GM15510 (cell line): ENCODE results near the gene GPATCH4.
A peak's percentile ranks its signal among the peaks of the same experiment; 100 is the strongest.

Source experiments
- POLR2A ChIP-seq: IDR thresholded peaks from 3 replicates; pipeline ENCODE4 v1.6.1; 2011; ENCODE audit warnings: borderline replicate concordance; ENCODE audit not compliant: insufficient read length; ENCODE audit errors: extremely low read depth

Gene GPATCH4

DNA sequence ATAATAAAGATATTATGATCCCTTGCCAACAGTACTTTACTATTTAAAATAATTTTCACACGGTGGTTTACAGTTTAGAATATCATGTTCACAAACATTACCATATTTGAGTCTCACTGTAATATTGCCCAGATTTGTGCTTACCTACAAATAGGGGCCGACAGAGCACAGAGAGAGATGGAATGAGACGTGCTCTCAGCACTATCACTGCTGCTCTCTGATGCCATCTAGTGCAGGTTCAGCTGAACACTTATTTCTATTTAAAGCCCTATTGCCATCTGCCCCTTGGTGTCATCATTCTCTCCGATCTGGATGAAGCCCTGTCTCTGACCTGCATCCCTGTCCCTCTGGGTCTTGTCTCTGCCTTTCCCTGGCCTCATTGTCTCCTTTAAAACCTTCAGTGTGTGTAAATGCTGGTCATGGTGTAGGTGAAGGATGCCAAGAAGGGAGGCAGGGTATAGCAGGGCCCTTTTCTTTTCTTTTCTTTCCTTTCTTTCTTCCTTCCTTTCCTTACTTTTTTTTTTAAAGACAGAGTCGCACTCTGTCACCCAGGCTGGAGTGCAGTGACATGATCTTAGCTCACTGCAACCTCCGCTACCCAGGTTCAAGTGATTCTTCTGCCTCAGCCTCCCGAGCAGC, 6.9 kb upstream of the GPATCH4 start:
- TF ChIP-seq POLR2A: no peak

DNA sequence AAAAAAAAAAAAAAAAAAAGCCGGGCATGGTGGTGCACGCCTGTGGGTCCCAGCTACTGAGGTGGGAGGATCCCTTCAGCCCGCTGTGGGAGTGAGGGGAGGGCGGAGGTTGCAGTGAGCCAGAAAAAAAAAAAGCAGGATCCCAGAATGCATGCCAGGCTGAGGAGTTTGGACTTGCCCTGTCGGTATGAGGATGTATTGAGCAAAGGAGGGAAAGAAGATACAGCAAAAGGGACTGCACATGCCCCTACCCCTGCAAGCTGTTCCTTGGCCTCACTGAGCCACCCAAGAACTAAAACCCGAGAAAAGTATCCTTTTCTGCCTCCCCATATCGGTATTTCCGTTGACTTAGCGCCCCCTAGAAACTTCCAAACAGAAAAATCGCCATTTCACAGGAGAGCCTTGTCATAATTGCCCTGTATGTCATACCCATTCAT, 1.3 kb upstream of the GPATCH4 start:
- TF ChIP-seq POLR2A: no peak

DNA sequence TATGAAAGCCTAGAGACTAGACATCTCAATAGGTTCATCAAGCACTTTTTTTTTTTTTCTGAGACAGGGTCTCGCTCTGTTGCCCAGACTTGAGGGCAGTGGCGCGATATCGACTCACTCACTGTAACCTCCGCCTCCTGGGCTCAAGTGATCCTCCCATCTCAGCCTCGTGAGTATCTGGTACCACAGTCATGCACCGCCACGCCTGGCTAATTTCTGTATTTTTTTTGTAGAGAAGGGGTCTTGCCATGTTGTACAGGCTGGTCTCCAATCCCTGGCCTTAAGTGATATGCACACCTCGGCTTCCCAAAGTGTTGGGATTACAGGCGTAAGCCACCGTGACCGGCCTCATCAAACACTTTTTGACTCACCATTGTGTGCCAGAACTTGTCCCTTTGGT, 613 bp upstream of the GPATCH4 start:
- TF ChIP-seq POLR2A: no peak

DNA sequence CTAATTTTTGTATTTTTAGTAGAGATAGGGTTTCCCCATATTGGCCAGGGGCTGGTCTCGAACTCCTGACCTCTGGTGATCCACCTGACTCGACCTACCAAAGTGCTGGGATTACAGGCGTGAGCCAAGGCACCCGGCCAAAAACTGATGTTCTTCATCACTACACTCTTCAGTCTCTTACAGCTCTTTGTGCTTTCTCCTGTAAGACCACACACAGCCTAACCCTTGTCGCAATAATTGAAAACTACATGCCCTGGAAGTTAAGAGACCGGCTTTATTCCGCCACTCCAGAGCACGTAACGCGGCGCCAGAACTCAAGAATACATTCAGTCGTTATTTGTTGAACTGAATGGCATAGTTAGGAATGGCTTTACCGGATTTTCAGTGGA, 552 bp downstream of the GPATCH4 start:
- no peak for TF ChIP-seq POLR2A

DNA sequence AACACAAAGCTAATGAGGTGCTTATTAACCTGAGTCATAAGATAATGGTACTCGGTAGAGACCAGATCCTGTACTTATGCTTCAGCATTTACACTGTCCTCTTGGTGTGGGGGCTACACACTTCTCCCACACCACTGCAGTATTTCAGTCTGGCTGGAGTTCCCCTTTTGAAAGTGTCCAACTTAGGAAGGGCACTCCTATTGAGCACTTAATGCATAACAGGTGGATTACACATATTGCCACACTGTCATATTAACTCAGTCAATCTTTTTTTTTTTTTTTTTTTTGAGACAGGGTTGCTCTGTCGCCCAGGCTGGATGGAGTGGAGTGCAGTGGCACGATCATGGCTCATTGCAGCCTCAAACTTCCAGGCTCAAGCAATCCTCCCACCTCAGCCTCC, 1.5 kb downstream of the GPATCH4 start:
- no peak for TF ChIP-seq POLR2A

DNA sequence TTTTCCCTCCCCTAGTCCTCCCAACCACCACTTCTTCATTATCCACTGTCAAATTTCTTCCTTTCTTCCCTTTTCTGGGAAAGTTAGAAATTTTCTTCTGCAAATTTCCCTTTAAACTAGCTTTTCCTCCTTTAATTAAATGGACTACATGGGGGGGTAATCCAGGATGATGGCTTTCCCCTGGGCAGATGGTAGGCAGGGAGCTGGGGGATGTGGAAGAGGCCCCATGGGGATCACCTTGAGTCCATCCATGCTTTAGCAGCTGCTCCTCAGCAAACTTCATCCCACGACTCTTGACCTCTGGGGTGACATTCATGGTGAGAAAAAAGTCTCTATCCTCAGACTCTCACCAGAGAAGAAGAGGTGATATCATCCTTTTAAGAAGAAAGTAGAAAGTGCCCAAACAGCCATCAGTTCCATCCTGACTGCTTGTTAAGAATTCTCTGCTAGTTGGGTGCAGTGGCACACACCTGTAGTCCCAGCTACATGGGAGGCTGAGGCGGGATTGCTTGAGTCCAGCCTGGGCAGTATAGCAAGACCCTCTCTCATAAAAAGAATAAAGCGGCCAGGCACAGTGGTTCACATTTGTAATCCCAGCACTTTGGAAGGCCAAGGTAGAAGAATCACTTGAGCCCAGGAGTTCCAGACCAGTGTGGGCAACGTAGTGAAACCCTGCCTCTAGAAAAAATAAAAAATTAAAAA, 2.4 kb downstream of the GPATCH4 start:
- no peak for TF ChIP-seq POLR2A

DNA sequence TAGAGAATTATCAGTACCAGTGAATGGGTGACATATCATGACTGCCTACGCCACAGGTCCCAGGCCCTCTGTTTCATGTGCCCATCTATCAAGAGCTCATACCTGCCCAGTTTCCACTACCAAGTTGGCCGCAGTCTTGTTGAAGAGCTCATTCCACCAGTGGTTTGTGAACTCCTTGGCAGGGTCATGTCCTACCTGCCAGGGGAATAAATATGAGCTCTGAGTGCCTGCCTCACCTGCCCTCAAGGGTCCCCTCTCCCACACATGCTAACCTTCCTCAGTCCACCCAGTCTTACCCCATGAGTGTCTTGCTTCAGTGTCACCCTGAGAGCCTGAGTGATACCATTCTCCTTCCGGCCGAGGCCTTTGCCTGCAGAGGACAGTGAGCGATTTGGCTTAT, 3.2 kb downstream of the GPATCH4 start:
- no peak for TF ChIP-seq POLR2A

DNA sequence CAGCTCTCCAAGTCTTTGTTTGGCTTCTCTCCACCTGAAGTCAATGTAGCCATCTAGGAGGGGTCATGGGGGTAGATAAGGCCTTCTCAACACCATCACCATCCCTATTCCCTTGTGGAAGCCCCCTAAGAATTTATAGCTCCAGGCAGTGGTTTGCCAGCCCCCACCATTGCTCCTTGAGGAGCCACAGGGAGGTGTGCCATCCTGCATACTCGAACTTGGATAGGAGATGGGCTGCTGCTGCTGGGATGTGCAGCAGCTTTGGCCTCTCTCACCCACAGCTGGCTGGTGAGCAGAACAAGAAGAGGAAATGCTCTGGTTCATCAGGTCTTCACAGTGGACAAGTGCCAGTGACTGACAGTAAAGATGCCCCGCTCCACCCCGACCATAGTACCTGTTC, 4.9 kb downstream of the GPATCH4 start:
- no peak for TF ChIP-seq POLR2A

DNA sequence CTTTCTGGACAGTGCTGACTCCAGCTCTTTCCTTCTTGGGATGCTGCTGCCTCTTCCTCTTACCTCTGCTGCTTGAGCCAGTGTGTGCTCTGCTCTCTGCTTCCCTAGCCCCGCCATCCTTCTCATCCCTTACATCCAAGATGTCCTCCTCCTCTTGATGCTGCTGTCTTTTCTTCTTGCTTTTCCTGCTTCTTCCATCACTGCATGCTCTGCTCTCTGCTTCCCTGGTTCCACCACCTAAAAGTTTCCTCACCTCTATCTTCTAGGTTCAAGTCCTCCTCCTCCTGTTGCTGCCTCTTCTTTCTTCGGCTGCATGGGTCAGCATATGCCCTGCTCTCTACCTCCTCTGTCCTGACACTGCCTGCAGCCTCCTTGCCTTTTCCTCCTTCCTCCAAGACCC, 6.3 kb downstream of the GPATCH4 start:
- no peak for TF ChIP-seq POLR2A

DNA sequence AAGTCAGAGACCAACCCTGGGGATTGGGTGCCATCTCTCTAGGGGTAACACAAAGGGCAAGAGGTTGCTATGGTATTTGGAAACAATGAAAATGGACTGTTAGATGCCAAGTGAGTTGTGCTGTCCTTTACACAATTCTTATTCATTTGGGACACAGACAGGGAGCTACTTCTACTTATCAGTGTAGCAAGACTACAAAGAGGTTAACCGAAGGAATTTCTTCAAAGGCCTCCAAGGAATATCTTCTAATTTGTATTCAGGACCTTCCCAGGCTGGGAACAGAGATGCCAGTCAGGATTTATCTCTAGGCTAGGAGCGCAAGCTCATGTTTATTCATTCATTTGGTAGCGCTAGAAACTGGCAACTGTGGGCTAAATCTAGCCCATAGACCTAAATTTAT, 7.1 kb downstream of the GPATCH4 start:
- TF ChIP-seq POLR2A: no peak

DNA sequence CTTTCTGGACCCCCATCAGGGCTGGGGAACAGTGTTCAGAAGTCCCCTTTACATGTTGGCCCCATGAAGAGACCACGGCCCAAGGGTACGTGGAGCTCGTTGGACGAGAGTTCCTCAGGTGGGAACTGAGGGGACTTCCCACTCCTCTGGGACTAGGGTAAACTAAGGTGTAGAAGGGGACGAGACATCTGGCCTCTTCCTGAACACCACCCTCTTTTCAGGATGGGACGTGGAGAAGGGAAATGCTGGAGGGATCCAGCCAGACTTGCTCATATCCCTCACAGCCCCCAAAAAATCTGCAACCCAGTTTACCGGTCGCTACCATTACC, 7.7 kb downstream of the GPATCH4 start:
- TF ChIP-seq POLR2A: no peak

DNA sequence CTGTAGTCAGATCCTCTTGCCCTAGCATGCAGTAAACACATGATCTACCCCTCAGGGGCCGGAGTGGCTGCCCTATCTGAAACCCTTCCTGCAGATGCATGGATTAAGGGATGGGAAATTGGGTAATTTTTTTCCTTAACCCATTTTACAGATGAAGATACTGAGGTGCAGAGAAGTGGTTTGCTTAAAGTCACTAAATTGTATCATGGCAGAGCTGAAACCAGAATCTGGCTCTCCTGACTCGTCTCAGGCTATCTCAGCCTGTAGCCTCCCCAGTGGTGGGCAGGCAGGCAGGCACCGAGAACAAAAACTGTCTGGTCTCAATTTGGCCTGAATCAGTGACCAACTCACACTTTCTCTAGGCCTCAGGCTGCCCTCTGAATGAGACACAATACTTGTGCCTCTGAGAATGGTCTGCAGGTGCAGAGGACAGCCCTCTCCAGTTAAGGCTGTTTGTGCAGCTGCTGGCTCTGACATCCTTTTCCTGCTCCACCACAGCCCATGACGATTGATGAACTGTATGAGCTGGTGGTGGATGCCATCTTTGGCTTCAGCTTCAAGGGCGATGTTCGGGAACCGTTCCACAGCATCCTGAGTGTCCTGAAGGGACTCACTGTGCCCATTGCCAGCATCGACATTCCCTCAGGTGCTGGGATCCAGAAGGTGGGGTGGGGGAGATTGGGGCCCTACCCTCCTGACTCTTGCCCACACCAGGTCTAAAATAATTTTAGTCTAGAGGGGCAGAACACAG, 8.2 kb downstream of the GPATCH4 start:
- no peak for TF ChIP-seq POLR2A

DNA sequence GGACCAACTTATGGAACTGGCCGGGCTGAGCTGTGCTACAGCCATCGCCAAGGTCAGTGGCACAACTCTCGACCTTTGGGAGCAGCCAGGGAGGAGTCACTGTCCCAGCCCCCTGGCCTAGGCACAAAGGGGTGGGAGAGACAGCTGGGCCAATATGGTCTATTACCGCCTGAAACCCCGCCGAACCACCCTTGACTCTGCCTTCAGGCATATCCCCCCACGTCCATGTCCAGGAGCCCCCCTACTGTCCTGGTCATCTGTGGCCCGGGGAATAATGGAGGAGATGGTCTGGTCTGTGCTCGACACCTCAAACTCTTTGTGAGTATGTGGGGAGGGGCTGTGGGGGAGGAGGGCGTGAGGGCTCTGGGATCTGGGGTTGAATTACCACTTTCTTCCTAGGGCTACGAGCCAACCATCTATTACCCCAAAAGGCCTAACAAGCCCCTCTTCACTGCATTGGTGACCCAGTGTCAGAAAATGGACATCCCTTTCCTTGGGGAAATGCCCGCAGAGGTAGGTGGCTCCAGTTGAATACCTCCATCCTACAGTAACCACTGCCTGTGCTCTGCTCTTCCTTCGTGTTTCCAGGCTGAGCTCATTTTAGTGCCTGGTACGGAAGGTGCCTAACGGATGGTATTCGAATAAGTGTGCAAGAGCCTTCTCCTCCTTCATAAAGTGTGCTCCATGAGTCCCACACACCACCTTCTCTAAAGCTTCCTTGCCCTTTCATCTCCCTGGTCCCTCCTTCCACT, 8.9 kb downstream of the GPATCH4 start:
- TF ChIP-seq POLR2A: no peak

DNA sequence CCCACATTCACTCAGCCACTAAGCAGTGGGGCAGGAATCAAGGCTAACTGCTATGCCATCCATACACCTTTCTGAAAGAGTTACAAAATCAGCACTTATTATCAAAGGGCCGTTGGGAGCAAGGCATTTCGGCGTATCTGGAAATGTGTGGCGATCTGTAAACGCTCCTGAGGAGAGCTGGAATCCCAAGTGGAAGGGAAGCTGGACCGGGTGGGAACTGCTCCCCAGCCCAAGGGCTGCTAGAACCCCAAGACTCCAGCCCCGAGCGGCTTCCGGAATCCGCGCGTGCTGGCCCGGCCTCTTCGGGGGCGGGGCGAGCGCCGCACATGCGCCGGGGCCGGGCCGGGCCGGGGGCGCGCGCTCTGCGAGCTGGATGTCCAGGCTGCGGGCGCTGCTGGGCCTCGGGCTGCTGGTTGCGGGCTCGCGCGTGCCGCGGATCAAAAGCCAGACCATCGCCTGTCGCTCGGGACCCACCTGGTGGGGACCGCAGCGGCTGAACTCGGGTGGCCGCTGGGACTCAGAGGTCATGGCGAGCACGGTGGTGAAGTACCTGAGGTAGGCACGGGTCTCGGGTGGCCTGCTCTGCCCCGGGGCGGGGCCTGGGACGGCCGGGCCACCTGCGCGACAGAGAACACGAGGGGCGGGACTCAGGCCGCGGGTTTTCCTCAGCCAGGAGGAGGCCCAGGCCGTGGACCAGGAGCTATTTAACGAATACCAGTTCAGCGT, 9.7 kb downstream of the GPATCH4 start, which contains the start of gene NAXE:
TSS of gene NAXE (plus strand) at position 345 of the 726 bp plus-strand sequence. CDS start at position 374, 29 bp downstream.
- TF ChIP-seq POLR2A: peak; percentile 93

DNA sequence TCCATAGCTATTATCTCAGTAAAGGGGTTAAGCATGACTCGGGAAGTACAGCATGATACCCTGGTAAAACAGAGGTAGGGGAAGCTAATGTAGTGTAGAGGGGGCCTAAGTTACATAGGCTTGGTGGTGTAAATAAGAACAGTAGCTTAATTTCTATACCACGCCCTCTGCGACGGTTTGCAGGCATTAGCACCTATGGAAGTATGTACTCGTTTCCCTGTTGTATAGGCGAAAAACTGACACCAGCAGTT, 10.2 kb downstream of the GPATCH4 start:
- no peak for TF ChIP-seq POLR2A
